Activated CD8-positive, alpha-beta memory T cell treated with anti-CD3 and anti-CD28 coated beads for 36 hours (primary cell): Measurements from ENCODE around the gene CEMP1. TPM values are rescaled to one million over a fixed set of nuclear protein-coding genes. Genes with fewer than 3 reads are reported as not detected.
"Not testable (repeated sequence)": the region's sequence is repeated elsewhere in the genome, so short reads cannot be mapped to it uniquely, and the experiment has no call there.

Source experiments
- CTCF ChIA-PET: fragments of 350-600 bp; sonication (Branson Sonifier 250); formaldehyde crosslinking; loops from one replicate; lab custom pipeline; 2021; ENCODE audit warnings: antibody characterized with exemption; lab: Charles Lee
- POLR2A ChIA-PET: fragments of 350-600 bp; sonication (Branson Sonifier 250); formaldehyde crosslinking; loops from one replicate; lab custom pipeline; 2021; ENCODE audit warnings: antibody characterized with exemption; lab: Charles Lee
- total RNA-seq, 2 experiments: library from RNA; stranded (reverse); gene quantifications; one replicate each; pipeline ENCODE4 v1.2.3, GENCODE V29; 2021

The CEMP1 gene, protein sequence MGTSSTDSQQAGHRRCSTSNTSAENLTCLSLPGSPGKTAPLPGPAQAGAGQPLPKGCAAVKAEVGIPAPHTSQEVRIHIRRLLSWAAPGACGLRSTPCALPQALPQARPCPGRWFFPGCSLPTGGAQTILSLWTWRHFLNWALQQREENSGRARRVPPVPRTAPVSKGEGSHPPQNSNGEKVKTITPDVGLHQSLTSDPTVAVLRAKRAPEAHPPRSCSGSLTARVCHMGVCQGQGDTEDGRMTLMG
- total RNA-seq = not detected

GRCh38 chr16:2531371-2531695 lies at the start of gene CEMP1:
Gene CEMP1, minus strand, starts transcription at chr16:2531408. Its CDS starts 335 bp downstream, at chr16:2531073.
- CTCF ChIA-PET = interaction anchor here (0.8 to 1.0 kb wide), 2 partner anchors 11 to 30 kb away, joined by 3 to 5 read pairs; partner anchors contain the start of gene AMDHD2
- POLR2A ChIA-PET = interaction anchor here (0.6 to 1.2 kb wide), 6 partner anchors 10 to 1784 kb away, joined by 3 to 13 read pairs (median 4); partner anchors contain the start of gene AMDHD2

GRCh38 chr16:2580818-2581217 lies 49.6 kb upstream of the CEMP1 start:
- POLR2A ChIA-PET, CTCF ChIA-PET: not testable (repeated sequence)

DNA sequence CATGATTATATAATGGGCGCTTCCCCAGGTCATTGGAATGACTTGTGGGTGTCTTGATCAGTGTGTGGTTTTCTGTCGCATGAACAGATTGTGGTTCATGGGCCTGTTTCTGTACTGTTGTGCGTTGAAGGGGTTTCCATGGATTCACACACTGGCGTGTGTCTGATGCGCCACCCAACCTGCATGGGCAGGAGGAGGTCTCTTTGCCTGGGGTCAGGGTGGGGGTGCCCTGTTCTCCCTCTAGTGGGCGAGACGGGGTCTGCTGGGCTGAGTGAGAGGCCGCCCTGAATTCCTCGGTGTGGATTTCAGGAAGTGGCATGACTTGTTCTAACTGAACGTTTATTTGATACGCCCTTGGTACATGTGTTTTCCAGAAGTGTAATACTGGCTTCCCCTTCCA lies 48.9 kb upstream of the CEMP1 start:
- CTCF ChIA-PET, POLR2A ChIA-PET: not testable (repeated sequence)

DNA sequence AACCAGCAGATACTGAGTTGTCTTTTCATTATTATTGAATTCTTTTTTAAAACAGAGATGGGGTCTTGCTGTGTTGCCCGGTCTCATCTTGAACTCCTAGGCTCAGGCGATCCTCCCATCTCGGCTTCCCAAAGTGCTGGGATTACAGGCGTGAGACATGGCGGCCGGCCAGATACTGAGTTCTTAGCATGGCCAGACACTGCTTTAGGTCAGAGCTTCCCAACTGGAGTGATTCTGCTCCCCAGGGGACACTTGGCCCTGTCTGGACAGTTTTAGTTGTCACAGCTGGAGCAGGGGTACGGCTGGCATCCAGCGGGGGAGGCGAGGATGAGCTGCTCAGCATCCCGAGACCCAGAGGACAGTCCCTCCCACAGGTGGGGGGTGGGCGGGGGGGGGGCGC lies 47.7 kb upstream of the CEMP1 start:
- CTCF ChIA-PET, POLR2A ChIA-PET: not testable (repeated sequence)

DNA sequence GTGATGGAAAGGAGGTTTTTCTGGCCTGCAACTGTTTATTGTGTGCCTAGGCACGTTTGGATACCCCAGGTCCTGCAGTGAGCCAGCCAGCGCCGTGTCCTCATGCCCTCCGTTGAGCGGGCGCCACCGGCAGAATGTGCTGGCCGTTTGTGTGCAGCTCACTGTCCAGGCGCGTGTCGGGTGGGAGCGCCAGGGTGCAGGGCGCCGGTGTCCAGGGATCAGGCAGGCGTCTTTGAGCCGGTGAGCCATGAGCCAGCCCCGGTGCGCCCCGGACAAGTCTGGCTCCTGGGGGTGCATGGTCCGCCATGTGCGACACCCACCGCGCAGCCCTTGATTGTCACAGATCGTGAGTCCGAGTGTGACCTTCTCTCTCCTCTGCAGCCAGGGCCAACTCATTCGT lies 45.8 kb upstream of the CEMP1 start:
- CTCF ChIA-PET, POLR2A ChIA-PET: not testable (repeated sequence)

- CTCF ChIA-PET, POLR2A ChIA-PET: not testable (repeated sequence)
These were observed 44.6 kb upstream of the CEMP1 start for GRCh38 chr16:2575839-2576238.

- POLR2A ChIA-PET, CTCF ChIA-PET: not testable (repeated sequence)
These were observed 41.5 kb upstream of the CEMP1 start for GRCh38 chr16:2572704-2573103.

- CTCF ChIA-PET, POLR2A ChIA-PET: not testable (repeated sequence)
These were observed 37.4 kb upstream of the CEMP1 start for GRCh38 chr16:2568573-2568972.

- POLR2A ChIA-PET, CTCF ChIA-PET: not testable (repeated sequence)
These were observed 36.3 kb upstream of the CEMP1 start for GRCh38 chr16:2567506-2567905.

DNA sequence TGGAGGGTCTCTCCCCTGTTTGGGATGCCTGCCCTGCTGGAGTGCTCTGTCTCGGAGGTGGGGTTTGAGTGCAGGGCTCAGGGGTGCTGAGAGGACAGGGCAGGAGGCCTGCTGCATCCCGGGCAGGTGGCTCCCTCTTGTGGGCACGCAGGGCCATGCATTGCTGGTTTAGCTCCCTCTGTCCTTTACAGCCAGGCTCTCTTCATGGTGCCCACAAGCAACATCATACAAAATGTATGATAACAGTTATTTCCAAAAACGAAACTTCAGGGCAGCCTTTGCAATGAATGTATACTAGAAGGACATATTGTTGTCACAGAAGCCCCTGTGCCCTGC lies 29.6 kb upstream of the CEMP1 start:
- CTCF ChIA-PET = not testable (repeated sequence)

DNA sequence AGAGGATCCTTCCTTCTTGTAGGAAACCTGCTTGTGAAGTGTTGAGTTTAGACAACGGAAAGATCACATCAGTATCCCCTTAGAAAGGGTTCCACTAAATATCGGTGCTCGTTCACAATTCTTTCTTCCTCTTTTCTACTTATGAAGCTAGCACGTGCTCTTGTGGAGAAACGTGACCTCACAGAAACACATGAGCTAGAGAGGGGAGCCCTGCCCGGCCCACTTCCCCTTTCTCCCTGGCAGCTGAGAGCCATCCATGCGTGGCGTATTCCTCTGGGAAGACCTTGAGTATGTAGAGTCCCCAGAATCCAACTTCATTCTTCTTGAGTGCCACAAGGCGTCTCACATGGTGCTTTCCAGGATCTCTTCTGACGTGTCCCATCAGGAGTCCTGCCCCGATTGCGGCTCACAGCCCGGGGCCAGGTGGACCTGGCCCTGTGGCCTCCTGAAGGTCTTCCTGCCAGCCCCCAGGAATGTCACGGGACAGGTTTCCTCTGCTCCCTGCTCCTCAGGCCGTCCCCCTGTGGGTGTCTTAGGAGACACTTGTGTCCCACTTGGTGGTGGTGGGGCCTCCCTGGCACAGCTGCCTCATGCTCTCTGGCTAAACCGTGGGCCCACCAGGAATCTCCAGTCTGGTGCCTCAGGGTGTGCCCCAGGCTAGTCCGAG lies 29.1 kb upstream of the CEMP1 start:
- POLR2A ChIA-PET = not testable (repeated sequence)

More for the DNA sequence above, 29.6 kb upstream of the CEMP1 start:
- POLR2A ChIA-PET = not testable (repeated sequence)

GRCh38 chr16:2557150-2557549 lies 25.9 kb upstream of the CEMP1 start:
- CTCF ChIA-PET, POLR2A ChIA-PET: not testable (repeated sequence)

More for the DNA sequence above, 29.1 kb upstream of the CEMP1 start:
- CTCF ChIA-PET = not testable (repeated sequence)

DNA sequence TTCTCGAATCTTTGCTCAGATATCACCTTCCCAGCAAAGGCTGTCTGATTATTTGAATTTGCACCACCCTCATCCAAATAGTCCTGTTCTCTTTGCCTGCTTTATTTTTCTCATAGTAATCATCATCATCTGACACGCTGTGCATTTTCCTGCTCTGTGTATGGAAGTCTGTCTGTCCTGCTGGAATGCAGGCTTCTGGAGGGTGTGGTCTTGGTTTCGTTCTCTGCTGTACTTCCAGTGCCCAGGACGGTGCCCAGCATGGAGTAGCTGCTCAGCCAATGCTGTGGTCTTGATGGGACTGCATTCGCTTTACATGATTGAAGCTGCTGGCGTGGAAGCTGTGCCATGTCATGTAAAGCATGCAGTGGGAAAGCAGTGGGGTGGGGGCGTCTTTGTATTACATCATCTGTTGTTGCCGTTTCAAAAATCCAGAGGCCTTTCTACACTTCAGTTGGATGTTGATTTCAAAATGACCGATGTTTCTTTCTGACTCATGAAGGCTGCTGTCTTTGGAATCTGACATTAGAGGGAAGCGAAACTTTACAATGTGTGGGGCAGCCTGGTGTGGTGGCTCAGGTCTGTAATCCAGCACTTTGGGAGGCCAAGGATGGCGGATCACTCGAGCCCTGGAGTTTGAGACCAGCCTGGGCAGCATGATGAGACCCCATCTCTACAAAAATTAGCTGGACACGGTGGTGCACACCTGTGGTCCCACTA lies 23.7 kb upstream of the CEMP1 start:
- POLR2A ChIA-PET, CTCF ChIA-PET: not testable (repeated sequence)

GRCh38 chr16:2551420-2551889 lies 20.2 kb upstream of the CEMP1 start:
- CTCF ChIA-PET = interaction anchor here (0.7 kb wide), 1 partner anchor 168 kb away, joined by 3 read pairs; the partner anchor contains the start of gene PRSS27

GRCh38 chr16:2550283-2550878 lies 19.2 kb upstream of the CEMP1 start:
- CTCF ChIA-PET, POLR2A ChIA-PET: not testable (repeated sequence)

More at GRCh38 chr16:2551420-2551889, 20.2 kb upstream of the CEMP1 start:
- POLR2A ChIA-PET = interaction anchor here (0.7 kb wide), 1 partner anchor 232 kb away, joined by 8 read pairs; no protein-coding TSS in a partner anchor

- CTCF ChIA-PET = not testable (repeated sequence)
- POLR2A ChIA-PET = interaction anchor here (0.6 kb wide), 1 partner anchor 85 kb away, joined by 3 read pairs; no protein-coding TSS in a partner anchor
These were observed 12.6 kb upstream of the CEMP1 start for GRCh38 chr16:2543771-2544170.

DNA sequence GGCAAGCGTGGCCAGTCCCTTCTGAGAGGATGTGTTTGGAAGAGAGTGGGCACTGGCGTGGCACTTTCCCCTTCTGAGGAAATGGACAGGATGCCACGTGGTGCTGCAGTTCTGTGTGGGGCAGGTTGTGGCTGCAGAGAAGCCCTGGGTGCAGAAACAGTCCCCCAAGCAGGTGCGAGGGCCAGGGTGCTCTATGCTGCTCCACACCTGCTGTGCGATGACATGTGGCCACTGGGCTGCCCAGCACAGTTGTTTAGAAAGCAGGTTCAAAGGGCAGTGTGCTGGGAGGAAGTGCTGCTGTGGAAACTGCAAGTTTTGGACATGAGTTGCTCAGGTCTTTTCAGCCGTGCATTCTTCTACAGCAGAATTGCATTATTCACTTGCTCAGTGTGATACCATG lies 10.2 kb upstream of the CEMP1 start:
- POLR2A ChIA-PET, CTCF ChIA-PET: not testable (repeated sequence)

DNA sequence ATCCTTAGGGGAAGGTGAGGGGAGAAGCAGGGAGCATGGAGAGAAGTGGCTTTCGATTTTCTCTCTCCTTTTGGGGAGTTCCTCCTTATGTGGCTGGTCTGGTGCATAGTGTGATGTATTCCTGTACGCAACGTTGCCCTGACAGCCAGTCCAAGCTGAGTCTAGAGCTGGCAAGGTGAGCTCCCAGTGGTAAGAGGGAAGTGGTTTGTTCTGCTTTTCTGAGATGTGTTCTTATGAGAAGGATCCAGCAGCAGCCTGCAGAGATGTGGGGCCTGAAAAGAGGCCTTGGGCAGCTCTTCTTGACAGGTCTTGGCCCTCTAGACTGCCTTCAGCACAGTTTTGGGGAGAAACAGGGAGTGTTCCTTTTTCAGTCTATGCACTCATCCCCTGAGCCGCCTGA lies 9.7 kb upstream of the CEMP1 start:
- POLR2A ChIA-PET, CTCF ChIA-PET: not testable (repeated sequence)

GRCh38 chr16:2539845-2540458 lies 8.7 kb upstream of the CEMP1 start:
- POLR2A ChIA-PET = not testable (repeated sequence)
- CTCF ChIA-PET = interaction anchor here (1.1 kb wide), 1 partner anchor 19 kb away, joined by 3 read pairs; no protein-coding TSS in a partner anchor
